ENCODE measurements around the gene NOX3.

DNA sequence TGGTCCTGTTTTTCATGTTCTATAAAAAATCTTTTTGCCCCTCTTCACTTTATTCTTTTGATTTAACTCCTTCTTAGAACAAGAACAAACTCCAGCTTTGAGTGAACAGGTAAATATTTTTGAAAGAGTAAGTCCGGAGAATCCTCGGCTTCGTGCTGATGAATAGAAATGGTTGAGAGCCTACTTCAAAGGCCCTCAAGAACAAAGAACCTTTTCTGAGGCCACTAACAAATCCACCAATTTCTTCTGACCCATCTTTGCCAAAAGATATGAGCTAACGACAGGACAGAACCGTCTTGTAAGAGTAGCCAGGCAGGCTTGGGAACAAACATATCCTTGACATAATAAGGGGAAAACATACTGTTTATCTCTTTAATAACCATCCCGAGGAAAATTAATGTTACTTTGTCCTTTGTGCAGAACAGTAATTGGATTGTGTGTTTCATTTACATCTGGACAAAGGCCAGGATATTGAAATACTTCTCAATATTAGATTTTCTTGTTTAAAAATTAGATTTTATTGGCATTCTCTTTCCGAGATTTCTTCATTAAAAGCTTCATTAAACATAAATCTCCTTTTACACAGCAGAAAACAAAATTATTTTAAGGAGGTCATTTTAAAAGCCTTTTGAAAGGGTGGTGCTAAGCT lies 52.9 kb downstream of the NOX3 start:
- TF ChIP-seq, protein P1, sequence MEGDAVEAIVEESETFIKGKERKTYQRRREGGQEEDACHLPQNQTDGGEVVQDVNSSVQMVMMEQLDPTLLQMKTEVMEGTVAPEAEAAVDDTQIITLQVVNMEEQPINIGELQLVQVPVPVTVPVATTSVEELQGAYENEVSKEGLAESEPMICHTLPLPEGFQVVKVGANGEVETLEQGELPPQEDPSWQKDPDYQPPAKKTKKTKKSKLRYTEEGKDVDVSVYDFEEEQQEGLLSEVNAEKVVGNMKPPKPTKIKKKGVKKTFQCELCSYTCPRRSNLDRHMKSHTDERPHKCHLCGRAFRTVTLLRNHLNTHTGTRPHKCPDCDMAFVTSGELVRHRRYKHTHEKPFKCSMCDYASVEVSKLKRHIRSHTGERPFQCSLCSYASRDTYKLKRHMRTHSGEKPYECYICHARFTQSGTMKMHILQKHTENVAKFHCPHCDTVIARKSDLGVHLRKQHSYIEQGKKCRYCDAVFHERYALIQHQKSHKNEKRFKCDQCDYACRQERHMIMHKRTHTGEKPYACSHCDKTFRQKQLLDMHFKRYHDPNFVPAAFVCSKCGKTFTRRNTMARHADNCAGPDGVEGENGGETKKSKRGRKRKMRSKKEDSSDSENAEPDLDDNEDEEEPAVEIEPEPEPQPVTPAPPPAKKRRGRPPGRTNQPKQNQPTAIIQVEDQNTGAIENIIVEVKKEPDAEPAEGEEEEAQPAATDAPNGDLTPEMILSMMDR (IDR thresholded peaks at IDR 0.05; ENCODE audit: insufficient read depth, low read length): no peak
- no peak for TF ChIP-seq POLR2AphosphoS5 (IDR thresholded peaks at IDR 0.05; ENCODE audit: low read depth)
